Measurements from ENCODE around the gene RCOR3.
"Not testable (repeated sequence)": the region's sequence is repeated elsewhere in the genome, so short reads cannot be mapped to it uniquely, and the experiment has no call there.

RCOR3 gene

DNA sequence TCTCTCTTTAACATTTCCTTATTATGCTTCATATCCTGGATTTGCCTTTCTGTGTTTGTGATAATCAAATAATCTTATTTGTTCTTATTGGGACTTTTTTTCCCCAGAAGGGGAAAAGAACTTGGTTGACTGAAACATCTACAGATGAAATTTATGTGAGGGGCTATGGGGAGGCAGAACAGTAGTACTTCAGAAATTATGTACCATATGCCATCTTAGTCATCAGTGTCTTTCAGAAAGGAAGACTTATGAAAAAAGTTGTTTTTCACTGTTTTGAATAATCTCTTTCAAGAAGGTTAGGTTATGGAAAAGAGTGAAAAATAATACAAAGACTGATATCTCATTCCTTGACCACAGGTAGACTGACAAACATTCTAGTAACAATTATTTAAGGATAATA is 37.2 kb downstream of the RCOR3 start:
- no peak overlapping the region for H3K27ac ChIP-seq (ENCODE audit: low read depth, low read length)
- peaks cover 85% of the 10 kb centered on the region for H3K36me3 ChIP-seq (ENCODE audit: insufficient read depth, low read length)
- H3K4me1 ChIP-seq (ENCODE audit: insufficient read depth, low read length) = no peaks in the 10 kb centered on the region; the same call in 1 of the 2 replicates
- H3K9ac ChIP-seq (ENCODE audit: low read depth, low read length) = no peak overlapping the region
- no peak overlapping the region for H3K4me3 ChIP-seq (ENCODE audit: low read length)
- no peaks in the 10 kb centered on the region for H3K27me3 ChIP-seq (ENCODE audit: insufficient read depth, low read length)
- H3K9me3 ChIP-seq (ENCODE audit: insufficient read depth, low read depth, low read length) = no peaks in the 10 kb centered on the region

DNA sequence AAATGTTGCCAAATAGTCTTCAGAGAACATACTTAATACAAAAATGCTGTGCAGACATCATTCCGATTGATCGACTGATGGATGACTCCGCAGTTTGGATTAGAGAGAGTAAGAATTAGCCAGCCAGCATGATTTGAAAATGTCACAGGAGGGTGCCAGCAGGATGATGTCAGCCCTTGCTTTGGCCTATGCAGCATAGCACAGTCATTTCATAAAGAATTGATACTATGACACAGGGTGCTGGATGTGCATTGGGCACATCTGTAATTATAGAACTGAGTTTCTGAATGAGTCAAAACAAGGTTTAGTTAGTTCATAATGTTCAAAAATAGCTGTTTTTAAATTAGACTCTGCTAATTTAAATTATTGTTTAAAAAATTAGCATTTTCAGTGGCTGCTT is 45.9 kb downstream of the RCOR3 start:
- Histone ChIP-seq H3K9ac (ENCODE audit: low read depth, low read length) (no peak overlapping the region), H3K4me1 (ENCODE audit: insufficient read depth, low read length) (peaks cover 4% of the 10 kb centered on the region; the same call in 1 of the 2 replicates), H3K27me3 (ENCODE audit: insufficient read depth, low read length) (no peaks in the 10 kb centered on the region), H3K27ac (ENCODE audit: low read depth, low read length) (no peak overlapping the region), H3K9me3 (ENCODE audit: insufficient read depth, low read depth, low read length) (no peaks in the 10 kb centered on the region), H3K36me3 (ENCODE audit: insufficient read depth, low read length) (peaks cover 50% of the 10 kb centered on the region), H3K4me3 (ENCODE audit: low read length) (no peak overlapping the region)
- 94% methylated on average over 3 of the region's 3 CpGs for WGBS

DNA sequence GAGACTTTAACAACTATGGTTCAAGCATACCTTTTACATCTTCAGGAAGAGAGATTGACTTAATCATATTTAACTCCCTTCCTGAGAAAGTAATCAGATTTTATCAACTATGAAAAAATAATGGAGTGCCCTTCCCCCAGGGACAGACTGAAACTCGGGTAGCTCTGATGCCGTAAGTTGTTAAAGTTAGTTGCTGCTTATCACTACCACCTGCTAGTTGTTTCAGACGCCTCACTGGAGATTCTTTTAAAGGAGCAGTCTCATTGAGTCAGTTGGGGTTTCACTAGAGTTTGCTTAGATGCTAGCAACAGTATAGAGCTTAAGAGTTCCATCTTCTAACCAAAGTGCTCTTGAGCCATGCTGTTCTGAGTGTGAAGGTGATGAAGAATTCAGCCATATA is 50.5 kb downstream of the RCOR3 start:
- H3K9ac ChIP-seq (ENCODE audit: low read depth, low read length) = no peak overlapping the region
- peaks cover 48% of the 10 kb centered on the region for H3K36me3 ChIP-seq (ENCODE audit: insufficient read depth, low read length)
- no peak overlapping the region for H3K27ac ChIP-seq (ENCODE audit: low read depth, low read length)
- no peaks in the 10 kb centered on the region for H3K9me3 ChIP-seq (ENCODE audit: insufficient read depth, low read depth, low read length)
- peaks cover 3% of the 10 kb centered on the region; the same call in 1 of the 2 replicates for H3K4me1 ChIP-seq (ENCODE audit: insufficient read depth, low read length)
- no peak overlapping the region for H3K4me3 ChIP-seq (ENCODE audit: low read length)
- 69% methylated on average over 3 of the region's 3 CpGs for WGBS
- no peaks in the 10 kb centered on the region for H3K27me3 ChIP-seq (ENCODE audit: insufficient read depth, low read length)

DNA sequence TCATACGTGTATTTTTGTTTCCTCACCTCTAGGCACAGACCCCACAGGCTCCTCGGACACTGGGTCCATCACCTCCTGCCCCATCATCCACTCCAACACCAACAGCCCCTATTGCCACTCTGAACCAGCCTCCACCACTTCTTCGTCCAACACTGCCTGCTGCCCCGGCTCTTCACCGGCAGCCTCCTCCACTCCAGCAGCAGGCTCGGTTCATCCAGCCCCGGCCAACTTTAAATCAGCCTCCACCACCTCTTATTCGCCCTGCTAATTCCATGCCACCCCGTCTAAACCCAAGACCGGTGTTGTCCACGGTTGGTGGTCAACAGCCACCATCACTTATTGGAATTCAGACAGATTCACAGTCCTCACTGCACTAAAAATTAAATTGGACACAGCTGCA is 54.2 kb downstream of the RCOR3 start:
- H3K4me1 ChIP-seq (ENCODE audit: insufficient read depth, low read length) = no peaks in the 10 kb centered on the region
- H3K27me3 ChIP-seq (ENCODE audit: insufficient read depth, low read length) = no peaks in the 10 kb centered on the region

DNA sequence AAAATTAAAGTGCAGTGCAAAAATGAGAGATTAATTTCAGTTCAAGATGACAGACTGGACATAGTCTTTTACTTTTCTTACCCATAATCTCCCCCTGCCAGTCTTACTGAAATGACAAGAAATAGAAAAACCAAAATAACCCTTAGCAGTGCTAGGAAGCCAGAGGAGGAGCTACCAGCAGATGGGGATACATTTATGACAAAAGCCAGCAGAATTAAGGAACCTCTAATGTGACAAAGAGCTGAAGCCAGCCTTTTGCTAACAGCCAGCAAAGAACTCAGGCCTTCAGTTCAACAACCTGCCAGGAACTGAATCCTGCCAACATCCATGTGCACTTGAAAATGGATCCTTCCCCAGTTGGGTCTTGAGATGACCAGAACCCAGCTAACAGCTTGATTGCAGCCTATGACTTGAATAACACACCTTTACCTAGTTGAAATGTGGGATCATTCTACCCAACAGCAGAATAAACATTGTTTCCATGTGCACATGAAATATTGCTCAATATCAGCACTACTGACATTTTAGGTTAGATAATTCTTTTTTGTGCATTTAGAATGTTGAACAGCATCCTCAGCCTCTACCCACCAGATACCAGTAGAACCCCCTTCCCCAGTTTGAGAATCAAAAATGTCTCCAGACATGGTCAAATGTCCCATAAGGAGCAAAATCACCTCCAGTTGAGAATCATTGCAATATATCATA is 59.6 kb downstream of the RCOR3 start:
- H3K4me1 ChIP-seq (ENCODE audit: insufficient read depth, low read length) = no peaks in the 10 kb centered on the region
- H3K27ac ChIP-seq (ENCODE audit: low read depth, low read length) = no peak overlapping the region
- H3K4me3 ChIP-seq (ENCODE audit: low read length) = no peak overlapping the region
- no peak overlapping the region for H3K9ac ChIP-seq (ENCODE audit: low read depth, low read length)
- no peaks in the 10 kb centered on the region for H3K27me3 ChIP-seq (ENCODE audit: insufficient read depth, low read length)
- peaks cover 22% of the 10 kb centered on the region for H3K36me3 ChIP-seq (ENCODE audit: insufficient read depth, low read length)
- no peaks in the 10 kb centered on the region for H3K9me3 ChIP-seq (ENCODE audit: insufficient read depth, low read depth, low read length)

More for the DNA sequence above, 54.2 kb downstream of the RCOR3 start:
- Histone ChIP-seq H3K4me3 (ENCODE audit: low read length) (no peak overlapping the region), H3K36me3 (ENCODE audit: insufficient read depth, low read length) (peaks cover 50% of the 10 kb centered on the region), H3K9ac (ENCODE audit: low read depth, low read length) (no peak overlapping the region), H3K9me3 (ENCODE audit: insufficient read depth, low read depth, low read length) (no peaks in the 10 kb centered on the region), H3K27ac (ENCODE audit: low read depth, low read length) (no peak overlapping the region)
- WGBS = 94% methylated on average over 11 of the region's 11 CpGs

DNA sequence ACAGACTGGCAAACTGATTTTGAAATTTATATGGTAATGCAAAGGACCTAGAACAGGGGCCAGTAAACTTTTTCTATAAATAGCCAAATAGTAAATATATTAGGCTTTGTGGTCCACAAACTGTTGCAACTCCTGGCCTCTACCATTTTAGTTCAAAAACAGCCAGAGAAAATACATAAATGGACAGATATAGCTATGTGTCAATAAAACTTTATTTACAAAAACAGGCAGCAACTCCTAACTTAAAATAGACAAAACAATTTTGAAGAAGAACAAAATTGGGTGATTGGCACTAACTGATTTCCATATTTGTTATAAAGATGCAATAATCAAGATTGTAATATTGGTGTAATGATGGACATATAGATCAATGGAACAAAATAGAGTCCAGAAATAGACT is 60.7 kb downstream of the RCOR3 start:
- H3K4me3 ChIP-seq (ENCODE audit: low read length) = no peak overlapping the region
- no peaks in the 10 kb centered on the region for H3K4me1 ChIP-seq (ENCODE audit: insufficient read depth, low read length)
- H3K9me3 ChIP-seq (ENCODE audit: insufficient read depth, low read depth, low read length) = no peaks in the 10 kb centered on the region
- peaks cover 10% of the 10 kb centered on the region for H3K36me3 ChIP-seq (ENCODE audit: insufficient read depth, low read length)
- H3K9ac ChIP-seq (ENCODE audit: low read depth, low read length) = no peak overlapping the region
- H3K27me3 ChIP-seq (ENCODE audit: insufficient read depth, low read length) = no peaks in the 10 kb centered on the region
- no peak overlapping the region for H3K27ac ChIP-seq (ENCODE audit: low read depth, low read length)

DNA sequence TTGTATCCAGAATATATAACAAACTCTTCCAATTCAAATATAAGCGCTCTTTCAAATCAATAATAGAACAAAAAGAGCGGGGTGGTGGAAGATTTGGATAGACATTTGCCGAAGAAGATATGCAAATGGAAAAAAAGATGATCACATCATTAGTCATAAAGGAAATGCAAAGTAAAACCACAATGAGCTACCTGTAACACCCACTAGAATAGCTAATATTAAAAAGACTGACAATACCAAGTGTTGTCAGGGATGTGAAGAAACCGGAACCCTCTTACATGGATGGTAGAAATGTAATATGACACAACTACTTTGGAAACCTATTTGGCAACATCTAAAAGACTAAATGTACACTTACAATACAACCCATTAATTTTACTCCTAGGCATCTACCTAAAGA is 61.8 kb downstream of the RCOR3 start:
- WGBS = 100% methylated on average over 1 of the region's 4 CpGs
- peaks cover under 1% of the 10 kb centered on the region; the same call in 1 of the 2 replicates for H3K36me3 ChIP-seq (ENCODE audit: insufficient read depth, low read length)
- H3K27ac ChIP-seq (ENCODE audit: low read depth, low read length) = no peak overlapping the region
- H3K27me3 ChIP-seq (ENCODE audit: insufficient read depth, low read length) = no peaks in the 10 kb centered on the region; the same call in 1 of the 2 replicates
- no peaks in the 10 kb centered on the region for H3K4me1 ChIP-seq (ENCODE audit: insufficient read depth, low read length)
- H3K9ac ChIP-seq (ENCODE audit: low read depth, low read length) = no peak overlapping the region
- H3K4me3 ChIP-seq (ENCODE audit: low read length) = no peak overlapping the region
- no peaks in the 10 kb centered on the region for H3K9me3 ChIP-seq (ENCODE audit: insufficient read depth, low read depth, low read length)

DNA sequence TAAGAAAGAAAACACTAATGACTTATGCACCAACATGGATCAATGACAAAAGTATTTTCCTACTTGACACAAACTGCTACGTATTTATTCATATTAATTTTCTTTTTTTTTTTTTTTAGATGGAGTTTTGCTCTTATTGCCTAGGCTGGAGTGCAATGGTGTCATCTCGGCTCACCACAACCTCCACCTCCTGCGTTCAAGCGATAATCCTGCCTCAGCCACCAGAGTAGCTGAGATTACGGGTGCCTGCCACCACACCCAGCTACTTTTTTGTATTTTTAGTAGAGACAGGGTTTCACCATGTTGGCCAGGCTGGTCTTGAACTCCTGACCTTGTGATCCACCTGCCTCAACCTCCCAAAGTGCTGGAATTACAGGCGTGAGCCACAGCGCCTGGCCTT is 62.5 kb downstream of the RCOR3 start:
- H3K9ac ChIP-seq (ENCODE audit: low read depth, low read length); H3K27me3 ChIP-seq (ENCODE audit: insufficient read depth, low read length); H3K36me3 ChIP-seq (ENCODE audit: insufficient read depth, low read length); H3K4me1 ChIP-seq (ENCODE audit: insufficient read depth, low read length); H3K4me3 ChIP-seq (ENCODE audit: low read length); H3K27ac ChIP-seq (ENCODE audit: low read depth, low read length); H3K9me3 ChIP-seq (ENCODE audit: insufficient read depth, low read depth, low read length): not testable (repeated sequence)
- 92% methylated on average over 6 of the region's 7 CpGs for WGBS

DNA sequence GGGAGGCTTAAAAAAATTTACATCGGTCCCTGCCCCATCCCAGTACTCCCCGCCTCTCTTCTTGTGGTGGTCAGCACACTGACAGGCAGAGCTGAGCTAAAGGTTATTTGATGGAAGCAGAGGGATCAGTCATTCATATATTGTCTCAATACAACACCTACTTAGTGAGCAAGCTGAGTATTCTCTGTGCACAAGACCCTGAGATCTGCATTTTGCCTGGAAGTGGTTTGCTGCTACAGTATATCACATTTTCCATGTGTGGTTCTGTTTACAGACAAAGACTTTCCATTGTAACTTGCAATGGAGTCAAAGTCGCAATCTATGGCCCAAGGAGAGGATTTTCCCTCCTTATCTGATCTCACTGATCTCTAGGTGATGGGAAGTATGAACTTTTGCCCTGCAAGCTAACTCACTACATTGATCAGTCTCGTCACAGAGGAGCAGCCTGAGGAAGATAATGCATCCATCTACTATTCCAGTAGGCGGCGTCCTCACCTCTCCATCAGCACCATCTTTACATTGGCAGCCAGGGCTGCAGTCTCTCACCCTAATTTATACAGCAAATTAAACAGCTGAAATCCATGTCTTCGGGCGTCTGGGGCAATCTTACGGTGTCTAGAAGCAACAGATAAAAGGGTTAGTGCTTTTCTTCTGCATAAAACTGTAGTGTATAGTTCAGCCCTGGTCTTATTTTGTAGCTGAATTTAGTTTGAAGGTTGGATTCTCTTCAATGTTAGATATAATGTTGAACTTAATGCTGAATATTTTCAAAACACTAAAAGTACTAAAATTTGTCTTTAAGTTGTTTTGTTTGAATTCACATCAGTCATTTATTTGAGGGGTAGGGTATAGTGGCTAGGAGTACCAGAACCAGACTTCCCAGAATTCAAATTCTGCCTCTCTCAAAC is 64.2 kb downstream of the RCOR3 start:
- Histone ChIP-seq H3K27ac (ENCODE audit: low read depth, low read length) (no peak overlapping the region), H3K9ac (ENCODE audit: low read depth, low read length) (no peak overlapping the region), H3K36me3 (ENCODE audit: insufficient read depth, low read length) (no peaks in the 10 kb centered on the region), H3K4me1 (ENCODE audit: insufficient read depth, low read length) (peaks cover 9% of the 10 kb centered on the region; the same call in 1 of the 2 replicates), H3K4me3 (ENCODE audit: low read length) (no peak overlapping the region), H3K27me3 (ENCODE audit: insufficient read depth, low read length) (peaks cover 9% of the 10 kb centered on the region), H3K9me3 (ENCODE audit: insufficient read depth, low read depth, low read length) (no peaks in the 10 kb centered on the region)
- WGBS = 31% methylated on average over 9 of the region's 9 CpGs

DNA sequence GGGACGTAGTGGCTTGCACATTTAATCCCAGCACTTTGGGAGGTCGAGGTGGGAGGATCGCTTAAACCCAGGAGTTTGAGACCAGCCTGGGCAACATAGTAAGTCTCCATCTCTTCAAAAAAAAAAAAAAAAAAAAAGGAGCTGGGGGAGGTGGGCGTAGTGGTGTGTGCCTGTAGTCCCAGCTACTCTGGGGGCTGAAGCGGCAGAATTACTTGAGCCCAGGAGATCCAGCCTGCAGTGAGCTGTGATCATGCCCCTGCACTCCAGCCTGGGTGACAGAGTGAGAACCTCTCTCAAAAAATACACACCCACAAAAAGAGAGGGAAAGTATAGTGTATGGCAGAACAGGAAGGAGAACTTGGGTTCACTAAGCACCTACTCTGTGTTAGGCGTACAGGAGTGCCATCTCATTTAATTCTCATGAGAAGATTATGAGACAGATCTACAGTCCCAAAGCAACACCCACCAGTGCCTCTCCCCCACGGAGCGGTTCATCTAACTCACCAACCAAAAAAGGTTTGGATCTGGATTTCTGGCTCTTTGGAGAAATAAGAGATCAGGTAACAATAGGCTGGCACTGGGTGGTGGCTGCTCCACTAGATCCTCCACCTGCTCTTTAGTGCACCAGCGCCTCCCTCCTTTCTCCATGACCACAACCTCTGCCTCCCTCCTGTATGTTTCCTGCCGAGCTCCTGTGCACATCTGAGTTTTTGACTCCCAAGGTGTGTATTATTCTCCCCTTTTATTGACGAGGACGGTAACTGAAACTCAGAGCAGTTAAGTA is 66.0 kb downstream of the RCOR3 start:
- WGBS = 87% methylated on average over 12 of the region's 12 CpGs
- H3K4me3 ChIP-seq (ENCODE audit: low read length) = no peak overlapping the region
- H3K9ac ChIP-seq (ENCODE audit: low read depth, low read length) = no peak overlapping the region
- H3K36me3 ChIP-seq (ENCODE audit: insufficient read depth, low read length) = no peaks in the 10 kb centered on the region
- H3K27ac ChIP-seq (ENCODE audit: low read depth, low read length) = no peak overlapping the region
- H3K9me3 ChIP-seq (ENCODE audit: insufficient read depth, low read depth, low read length) = no peaks in the 10 kb centered on the region
- peaks cover 9% of the 10 kb centered on the region for H3K27me3 ChIP-seq (ENCODE audit: insufficient read depth, low read length)
- H3K4me1 ChIP-seq (ENCODE audit: insufficient read depth, low read length) = peaks cover 26% of the 10 kb centered on the region

DNA sequence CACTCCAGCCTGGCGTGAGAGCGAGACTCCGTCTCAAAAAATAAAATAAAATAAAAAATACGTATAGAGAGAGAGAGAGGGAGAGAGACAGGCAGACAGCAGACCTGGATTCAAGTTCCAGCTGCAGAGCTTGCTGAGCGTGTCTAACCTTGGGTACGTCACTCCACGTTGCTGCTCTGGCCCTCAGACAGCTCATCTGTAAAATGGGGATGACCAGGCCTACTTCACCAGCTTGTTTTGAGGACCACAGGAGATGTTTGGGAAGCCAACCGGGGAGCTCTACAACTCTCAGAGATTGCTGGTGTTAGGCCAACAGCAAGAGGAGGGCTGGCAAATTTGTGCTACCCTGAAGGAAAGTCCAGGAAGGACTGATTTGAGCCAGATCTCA is 67.0 kb downstream of the RCOR3 start:
- no peaks in the 10 kb centered on the region for H3K9me3 ChIP-seq (ENCODE audit: insufficient read depth, low read depth, low read length)
- WGBS = 91% methylated on average over 8 of the region's 8 CpGs
- H3K27me3 ChIP-seq (ENCODE audit: insufficient read depth, low read length) = peaks cover 9% of the 10 kb centered on the region
- peak overlapping the region; percentile 61 for H3K4me3 ChIP-seq (ENCODE audit: low read length)
- H3K9ac ChIP-seq (ENCODE audit: low read depth, low read length) = no peak overlapping the region
- no peak overlapping the region for H3K27ac ChIP-seq (ENCODE audit: low read depth, low read length)
- H3K36me3 ChIP-seq (ENCODE audit: insufficient read depth, low read length) = no peaks in the 10 kb centered on the region
- H3K4me1 ChIP-seq (ENCODE audit: insufficient read depth, low read length) = peaks cover 34% of the 10 kb centered on the region

Data from HUES64 (cell line).